Endothelial cell of umbilical vein (primary cell): ENCODE data around the gene PRICKLE4.

Experiments
- EZH2 ChIP-seq: IDR thresholded peaks from 2 replicates; pipeline ENCODE4 v1.6.1; 2012; ENCODE audit warnings: borderline replicate concordance, low read depth, mild to moderate bottlenecking, moderate library complexity, low read length, inconsistent platforms; ENCODE audit not compliant: severe bottlenecking
- FOS ChIP-seq: IDR thresholded peaks from 2 replicates; pipeline ENCODE4 v1.6.1; 2011; ENCODE audit warnings: mild to moderate bottlenecking, low read length, moderate library complexity, borderline replicate concordance; ENCODE audit not compliant: insufficient read depth
- GATA2 ChIP-seq: IDR thresholded peaks from 2 replicates; pipeline ENCODE4 v1.7.0; 2011; ENCODE audit warnings: low read depth, mild to moderate bottlenecking, moderate library complexity, mixed read lengths, low read length; ENCODE audit not compliant: insufficient read length, insufficient read depth
- JUN ChIP-seq: IDR thresholded peaks from 2 replicates; pipeline ENCODE4 v1.6.1; 2011; ENCODE audit warnings: borderline replicate concordance, low read depth; ENCODE audit not compliant: insufficient read length, insufficient read depth
- MAX ChIP-seq: IDR thresholded peaks from 2 replicates; pipeline ENCODE4 v1.6.1; 2011; ENCODE audit not compliant: insufficient read depth, insufficient read length
- POLR2A ChIP-seq: IDR thresholded peaks from 2 replicates; pipeline ENCODE4 v1.6.1; 2012; ENCODE audit warnings: low read depth, mild to moderate bottlenecking, control low read depth, low read length
- POLR2AphosphoS5 ChIP-seq: IDR thresholded peaks from 2 replicates; pipeline ENCODE4 v1.6.1; 2012; ENCODE audit warnings: low read depth, mild to moderate bottlenecking, control low read depth, low read length, moderate library complexity; ENCODE audit not compliant: insufficient read depth
- TF ChIP-seq, protein P1 (sequence below), 2 donors: IDR thresholded peaks; 1 replicate in 1 of 2; 2 replicates in 1 of 2; pipeline ENCODE4 v1.5.1; 2011; ENCODE audit warnings: low read length in 2 of 2, mild to moderate bottlenecking in 2 of 2, moderate library complexity in 2 of 2, control low read depth in 1 of 2, inconsistent platforms in 1 of 2, low read depth in 1 of 2; ENCODE audit not compliant: insufficient read depth in 1 of 2; ENCODE audit errors: extremely low read depth in 1 of 2

GRCh38 chr6:41759106-41759904 is 21.3 kb upstream of the PRICKLE4 start:
- TF ChIP-seq POLR2A (no peak), EZH2 (no peak), POLR2AphosphoS5 (no peak), FOS (no peak), JUN (no peak), MAX (no peak), GATA2 (no peak)
- TF ChIP-seq, protein P1, sequence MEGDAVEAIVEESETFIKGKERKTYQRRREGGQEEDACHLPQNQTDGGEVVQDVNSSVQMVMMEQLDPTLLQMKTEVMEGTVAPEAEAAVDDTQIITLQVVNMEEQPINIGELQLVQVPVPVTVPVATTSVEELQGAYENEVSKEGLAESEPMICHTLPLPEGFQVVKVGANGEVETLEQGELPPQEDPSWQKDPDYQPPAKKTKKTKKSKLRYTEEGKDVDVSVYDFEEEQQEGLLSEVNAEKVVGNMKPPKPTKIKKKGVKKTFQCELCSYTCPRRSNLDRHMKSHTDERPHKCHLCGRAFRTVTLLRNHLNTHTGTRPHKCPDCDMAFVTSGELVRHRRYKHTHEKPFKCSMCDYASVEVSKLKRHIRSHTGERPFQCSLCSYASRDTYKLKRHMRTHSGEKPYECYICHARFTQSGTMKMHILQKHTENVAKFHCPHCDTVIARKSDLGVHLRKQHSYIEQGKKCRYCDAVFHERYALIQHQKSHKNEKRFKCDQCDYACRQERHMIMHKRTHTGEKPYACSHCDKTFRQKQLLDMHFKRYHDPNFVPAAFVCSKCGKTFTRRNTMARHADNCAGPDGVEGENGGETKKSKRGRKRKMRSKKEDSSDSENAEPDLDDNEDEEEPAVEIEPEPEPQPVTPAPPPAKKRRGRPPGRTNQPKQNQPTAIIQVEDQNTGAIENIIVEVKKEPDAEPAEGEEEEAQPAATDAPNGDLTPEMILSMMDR (IDR thresholded peaks at IDR 0.05; ENCODE audit: extremely low read depth in 1 of 2, insufficient read depth in 1 of 2, low read depth in 1 of 2, low read length in 2 of 2): no peak
